GM21786 (cell line): ENCODE results near the gene SLC2A1.

ENCODE experiments used
- ATAC-seq: cut with Tn5 transposase; IDR thresholded peaks from one replicate; pipeline ENCODE4 v1.9.1; 2021; ENCODE audit not compliant: unreplicated experiment

SLC2A1 gene

GRCh38 chr1:42979896-42980800 is 21.5 kb upstream of the SLC2A1 start:
- ATAC-seq = no peak

GRCh38 chr1:42979036-42979430 is 20.4 kb upstream of the SLC2A1 start:
- ATAC-seq = no peak

GRCh38 chr1:42978317-42979035 is 19.8 kb upstream of the SLC2A1 start:
- no peak for ATAC-seq

GRCh38 chr1:42977653-42978052 is 19.0 kb upstream of the SLC2A1 start:
- ATAC-seq = no peak

GRCh38 chr1:42975561-42976225 is 17.0 kb upstream of the SLC2A1 start:
- no peak for ATAC-seq

GRCh38 chr1:42974767-42975437 is 16.2 kb upstream of the SLC2A1 start:
- ATAC-seq = no peak

GRCh38 chr1:42973799-42974198 is 15.1 kb upstream of the SLC2A1 start:
- ATAC-seq = no peak

GRCh38 chr1:42973286-42973685 is 14.6 kb upstream of the SLC2A1 start:
- ATAC-seq = no peak

GRCh38 chr1:42971841-42972291 is 13.2 kb upstream of the SLC2A1 start:
- ATAC-seq = no peak

- no peak for ATAC-seq
Measured at GRCh38 chr1:42970143-42970542, 11.5 kb upstream of the SLC2A1 start.

GRCh38 chr1:42968654-42969053 is 10.0 kb upstream of the SLC2A1 start:
- no peak for ATAC-seq

- ATAC-seq = no peak
Measured at GRCh38 chr1:42966688-42967612, 8.3 kb upstream of the SLC2A1 start.

GRCh38 chr1:42965378-42965777 is 6.7 kb upstream of the SLC2A1 start:
- ATAC-seq = no peak

- ATAC-seq = no peak
Measured at GRCh38 chr1:42964044-42964812, 5.6 kb upstream of the SLC2A1 start.

- ATAC-seq = no peak
Measured at GRCh38 chr1:42963378-42964043, 4.8 kb upstream of the SLC2A1 start.

GRCh38 chr1:42962641-42963377 is 4.1 kb upstream of the SLC2A1 start:
- no peak for ATAC-seq

- no peak for ATAC-seq
Measured at GRCh38 chr1:42961312-42962091, 2.8 kb upstream of the SLC2A1 start.
